ENCODE data around the gene SLC25A2.
"Not testable (repeated sequence)": the region's sequence is repeated elsewhere in the genome, so short reads cannot be mapped to it uniquely, and the experiment has no call there.

The SLC25A2 gene

DNA sequence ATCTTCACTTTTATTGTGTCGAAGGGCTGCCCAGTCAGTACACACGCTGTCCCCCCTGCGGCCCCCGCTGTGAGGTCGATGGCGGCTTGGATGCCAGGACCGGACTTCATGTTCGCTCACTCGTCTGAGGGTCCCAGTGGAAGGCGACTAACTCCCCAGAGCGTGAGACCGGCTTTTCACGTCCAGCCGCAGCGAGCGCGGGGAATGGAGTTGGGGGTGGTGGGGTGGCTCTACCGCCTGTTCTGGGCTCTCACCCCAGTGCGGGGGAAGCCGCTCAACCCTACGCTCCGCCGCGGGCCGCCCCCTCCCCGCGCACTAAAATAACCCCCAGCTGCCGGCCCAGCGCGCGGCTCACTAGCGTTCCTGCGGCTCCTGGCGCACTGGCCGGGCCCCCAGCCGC, at the start of gene SLC25A2:
Gene SLC25A2 (minus strand): TSS at position 294 of the 400 bp plus-strand sequence. CDS start 184 bp downstream, at position 110.
- no peak for DNase-seq (ENCODE audit: low spot score)

DNA sequence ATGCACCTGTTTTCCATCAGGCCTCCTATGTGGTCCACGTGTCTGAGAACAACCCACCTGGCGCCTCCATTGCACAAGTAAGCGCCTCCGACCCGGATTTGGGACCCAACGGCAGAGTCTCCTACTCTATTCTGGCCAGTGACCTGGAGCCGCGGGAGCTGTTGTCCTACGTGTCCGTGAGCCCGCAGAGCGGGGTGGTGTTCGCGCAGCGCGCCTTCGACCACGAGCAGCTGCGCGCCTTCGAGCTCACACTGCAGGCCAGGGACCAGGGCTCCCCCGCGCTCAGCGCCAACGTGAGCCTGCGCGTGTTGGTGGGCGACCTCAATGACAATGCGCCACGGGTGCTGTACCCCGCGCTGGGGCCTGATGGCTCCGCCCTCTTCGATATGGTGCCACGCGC, 47.7 kb upstream of the SLC25A2 start:
- DNase-seq (ENCODE audit: low spot score) = no peak

DNA sequence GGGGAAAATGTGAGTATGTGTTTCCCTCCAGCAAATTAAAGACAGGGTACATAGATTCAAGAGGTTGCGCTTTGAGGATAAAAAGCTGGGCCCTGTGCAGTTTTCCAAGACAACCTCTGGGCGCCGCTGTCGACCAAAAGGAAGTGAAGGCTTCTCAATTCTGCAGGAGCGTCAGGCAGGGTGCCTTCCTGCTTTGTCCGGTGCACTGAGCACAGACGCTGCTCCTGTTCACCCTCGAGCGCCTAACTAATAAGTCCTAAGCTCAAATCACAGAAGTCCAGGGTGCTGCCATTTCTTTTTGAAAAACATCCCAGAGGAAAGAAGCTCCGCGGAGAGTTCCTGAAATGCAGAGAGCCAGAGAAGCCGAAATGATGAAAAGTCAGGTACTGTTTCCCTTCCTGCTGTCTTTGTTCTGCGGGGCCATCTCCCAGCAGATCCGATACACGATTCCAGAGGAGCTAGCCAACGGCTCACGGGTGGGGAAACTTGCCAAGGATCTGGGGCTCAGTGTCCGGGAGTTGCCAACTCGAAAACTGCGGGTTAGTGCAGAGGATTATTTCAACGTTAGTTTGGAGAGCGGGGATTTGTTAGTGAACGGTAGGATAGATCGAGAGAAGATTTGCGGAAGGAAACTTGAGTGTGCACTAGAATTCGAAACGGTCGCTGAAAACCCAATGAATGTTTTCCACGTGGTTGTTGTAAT, 46.2 kb upstream of the SLC25A2 start, which contains the start of gene PCDHGB1:
Gene PCDHGB1 (plus strand): TSS at position 183 of the 703 bp plus-strand sequence. CDS start 162 bp downstream, at position 345.
- no peak for DNase-seq (ENCODE audit: low spot score)

DNA sequence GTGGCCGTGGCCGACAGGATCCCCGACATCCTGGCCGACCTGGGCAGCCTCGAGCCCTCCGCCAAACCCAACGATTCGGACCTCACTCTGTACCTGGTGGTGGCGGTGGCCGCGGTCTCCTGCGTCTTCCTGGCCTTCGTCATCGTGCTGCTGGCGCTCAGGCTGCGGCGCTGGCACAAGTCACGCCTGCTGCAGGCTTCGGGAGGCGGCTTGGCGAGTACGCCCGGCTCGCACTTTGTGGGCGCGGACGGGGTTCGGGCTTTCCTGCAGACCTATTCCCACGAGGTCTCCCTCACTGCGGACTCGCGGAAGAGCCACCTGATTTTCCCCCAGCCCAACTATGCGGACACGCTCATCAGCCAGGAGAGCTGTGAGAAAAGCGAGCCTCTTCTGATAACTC, 42.2 kb upstream of the SLC25A2 start:
- DNase-seq (ENCODE audit: low spot score) = not testable (repeated sequence)

DNA sequence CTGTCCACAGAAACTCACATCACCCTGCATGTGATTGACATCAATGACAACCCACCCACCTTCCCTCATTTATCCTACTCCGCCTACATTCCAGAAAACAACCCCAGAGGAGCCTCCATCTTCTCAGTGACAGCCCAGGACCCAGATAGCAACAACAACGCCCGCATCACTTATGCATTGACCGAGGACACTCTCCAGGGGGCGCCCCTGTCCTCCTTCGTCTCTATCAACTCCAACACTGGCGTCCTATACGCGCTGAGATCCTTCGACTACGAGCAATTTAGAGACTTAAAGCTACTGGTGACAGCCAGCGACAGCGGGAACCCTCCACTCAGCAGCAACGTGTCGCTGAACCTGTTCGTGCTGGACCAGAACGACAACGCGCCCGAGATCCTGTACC, 41.5 kb upstream of the SLC25A2 start:
- no peak for DNase-seq (ENCODE audit: low spot score)

DNA sequence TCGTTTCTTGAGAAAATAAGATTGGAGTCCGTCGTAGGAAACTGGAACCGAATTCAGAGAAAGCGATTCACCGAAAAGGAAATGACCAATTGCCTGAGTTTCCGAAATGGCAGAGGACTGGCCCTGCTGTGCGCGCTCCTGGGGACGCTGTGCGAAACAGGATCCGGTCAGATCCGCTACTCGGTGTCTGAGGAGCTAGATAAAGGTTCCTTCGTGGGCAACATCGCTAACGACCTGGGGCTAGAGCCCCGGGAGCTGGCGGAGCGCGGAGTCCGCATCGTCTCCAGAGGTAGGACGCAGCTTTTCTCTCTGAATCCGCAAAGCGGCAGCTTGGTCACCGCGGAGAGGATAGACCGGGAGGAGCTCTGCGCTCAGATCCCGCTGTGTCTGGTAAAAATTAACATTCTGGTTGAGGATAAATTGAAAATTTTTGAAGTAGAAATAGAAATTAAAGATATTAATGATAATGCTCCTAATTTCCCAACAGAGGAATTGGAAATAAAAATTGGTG, 40.2 kb upstream of the SLC25A2 start:
- no peak for DNase-seq (ENCODE audit: low spot score)

DNA sequence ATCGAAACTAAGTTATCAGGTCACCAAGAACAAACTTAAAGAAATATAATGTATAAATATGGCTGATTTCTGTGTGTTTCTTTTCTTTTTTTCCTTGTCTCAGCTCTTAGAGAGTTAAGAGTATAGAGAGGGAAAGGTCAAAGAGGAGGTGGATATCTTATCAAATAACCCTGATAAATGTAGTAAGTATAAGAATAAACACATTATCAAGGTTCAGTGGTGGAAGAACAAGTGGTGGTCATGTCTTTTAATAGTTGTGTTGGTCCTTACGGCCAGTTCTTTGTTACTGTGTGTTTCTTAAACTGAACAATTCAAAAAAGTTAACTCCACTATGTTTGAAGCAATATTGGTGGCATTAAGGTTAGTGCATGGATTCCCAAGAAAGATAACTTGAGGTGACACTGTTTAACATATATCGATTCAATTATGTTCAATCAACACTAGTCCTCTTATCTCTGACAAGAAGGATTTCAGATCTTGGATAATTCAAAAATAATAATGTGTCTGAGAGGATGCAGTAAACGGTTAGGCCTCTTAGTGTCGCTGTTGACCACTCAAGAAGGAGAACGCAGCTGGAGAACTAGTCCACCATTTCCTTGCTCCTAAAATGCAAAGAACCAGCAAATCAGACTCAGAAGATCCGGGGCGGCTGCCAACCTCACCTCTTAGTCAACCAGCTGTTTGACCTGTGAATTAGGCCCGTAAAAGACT, 39.5 kb upstream of the SLC25A2 start, which contains the start of gene PCDHGA3:
Gene PCDHGA3 (plus strand): TSS at position 588 of the 711 bp plus-strand sequence. CDS start 205 bp downstream, outside the sequence.
- no peak for DNase-seq (ENCODE audit: low spot score)

DNA sequence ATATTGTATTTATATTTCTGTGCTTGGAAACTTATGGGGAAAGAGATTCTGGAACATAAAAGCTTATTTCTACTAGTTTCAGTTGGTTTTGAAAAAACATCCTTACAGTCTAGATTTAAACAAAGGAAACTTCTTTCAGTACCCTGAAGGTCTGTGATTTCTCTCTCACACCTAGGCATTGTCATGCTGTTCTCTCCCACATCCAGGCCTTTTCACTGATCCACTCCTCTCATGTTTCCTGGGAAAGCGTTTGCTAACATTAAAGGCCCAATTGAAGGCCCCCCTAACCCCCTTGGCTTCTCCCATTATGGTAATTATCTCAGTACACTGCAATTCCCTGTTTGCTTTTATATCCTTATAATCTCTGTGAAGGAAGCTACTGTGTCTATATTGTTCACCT, 38.9 kb upstream of the SLC25A2 start:
- DNase-seq (ENCODE audit: low spot score) = no peak

DNA sequence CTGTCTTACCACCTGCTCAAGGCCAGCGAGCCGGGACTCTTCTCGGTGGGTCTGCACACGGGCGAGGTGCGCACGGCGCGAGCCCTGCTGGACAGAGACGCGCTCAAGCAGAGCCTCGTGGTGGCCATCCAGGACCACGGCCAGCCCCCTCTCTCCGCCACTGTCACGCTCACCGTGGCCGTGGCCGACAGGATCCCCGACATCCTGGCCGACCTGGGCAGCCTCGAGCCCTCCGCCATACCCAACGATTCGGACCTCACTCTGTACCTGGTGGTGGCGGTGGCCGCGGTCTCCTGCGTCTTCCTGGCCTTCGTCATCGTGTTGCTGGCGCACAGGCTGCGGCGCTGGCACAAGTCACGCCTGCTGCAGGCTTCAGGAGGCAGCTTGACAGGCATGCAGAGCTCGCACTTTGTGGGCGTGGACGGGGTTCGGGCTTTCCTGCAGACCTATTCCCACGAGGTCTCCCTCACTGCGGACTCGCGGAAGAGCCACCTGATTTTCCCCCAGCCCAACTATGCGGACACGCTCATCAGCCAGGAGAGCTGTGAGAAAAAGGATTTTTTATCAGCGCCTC, 37.0 kb upstream of the SLC25A2 start:
- DNase-seq (ENCODE audit: low spot score) = not testable (repeated sequence)

DNA sequence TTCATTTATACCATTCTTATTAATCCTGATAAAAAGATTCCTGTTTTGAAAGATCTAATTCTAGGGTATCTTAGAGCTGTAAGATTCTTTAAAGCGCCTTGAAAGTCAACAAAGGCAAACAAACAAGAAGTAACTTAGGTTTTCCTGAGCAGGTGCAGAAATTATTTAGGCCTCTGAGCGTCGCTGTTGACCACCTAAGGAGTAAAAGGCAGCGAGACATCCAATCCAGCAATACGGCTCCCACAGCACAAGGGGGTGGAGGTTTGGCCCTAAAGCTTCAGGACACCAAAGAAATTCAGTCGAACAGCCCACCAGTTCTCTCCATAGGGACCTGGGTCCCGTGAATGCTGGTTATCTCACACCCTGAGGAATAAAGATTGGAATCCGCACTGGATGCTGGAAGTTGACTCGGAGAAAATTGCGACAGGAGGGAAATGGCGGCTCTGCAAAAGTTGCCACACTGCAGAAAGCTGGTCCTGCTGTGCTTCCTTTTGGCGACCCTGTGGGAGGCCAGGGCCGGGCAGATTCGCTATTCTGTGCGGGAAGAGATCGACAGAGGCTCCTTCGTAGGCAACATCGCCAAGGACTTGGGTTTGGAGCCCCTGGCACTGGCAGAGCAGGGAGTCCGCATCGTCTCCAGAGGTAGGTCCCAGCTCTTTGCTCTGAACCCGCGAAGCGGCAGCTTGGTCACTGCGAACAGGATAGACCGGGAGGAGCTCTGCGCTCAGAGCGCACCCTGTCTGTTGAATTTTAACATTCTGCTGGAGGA, 34.9 kb upstream of the SLC25A2 start, which contains the start of gene PCDHGA2:
Gene PCDHGA2 (plus strand): TSS at position 223 of the 769 bp plus-strand sequence.
- no peak for DNase-seq (ENCODE audit: low spot score)

DNA sequence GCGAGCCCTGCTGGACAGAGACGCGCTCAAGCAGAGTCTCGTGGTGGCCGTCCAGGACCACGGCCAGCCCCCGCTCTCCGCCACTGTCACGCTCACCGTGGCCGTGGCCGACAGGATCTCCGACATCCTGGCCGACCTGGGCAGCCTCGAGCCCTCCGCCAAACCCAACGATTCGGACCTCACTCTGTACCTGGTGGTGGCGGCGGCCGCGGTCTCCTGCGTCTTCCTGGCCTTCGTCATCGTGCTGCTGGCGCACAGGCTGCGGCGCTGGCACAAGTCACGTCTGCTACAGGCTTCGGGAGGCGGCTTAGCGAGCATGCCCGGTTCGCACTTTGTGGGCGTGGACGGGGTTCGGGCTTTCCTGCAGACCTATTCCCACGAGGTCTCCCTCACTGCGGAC, 28.7 kb upstream of the SLC25A2 start:
- DNase-seq (ENCODE audit: low spot score) = not testable (repeated sequence)

DNA sequence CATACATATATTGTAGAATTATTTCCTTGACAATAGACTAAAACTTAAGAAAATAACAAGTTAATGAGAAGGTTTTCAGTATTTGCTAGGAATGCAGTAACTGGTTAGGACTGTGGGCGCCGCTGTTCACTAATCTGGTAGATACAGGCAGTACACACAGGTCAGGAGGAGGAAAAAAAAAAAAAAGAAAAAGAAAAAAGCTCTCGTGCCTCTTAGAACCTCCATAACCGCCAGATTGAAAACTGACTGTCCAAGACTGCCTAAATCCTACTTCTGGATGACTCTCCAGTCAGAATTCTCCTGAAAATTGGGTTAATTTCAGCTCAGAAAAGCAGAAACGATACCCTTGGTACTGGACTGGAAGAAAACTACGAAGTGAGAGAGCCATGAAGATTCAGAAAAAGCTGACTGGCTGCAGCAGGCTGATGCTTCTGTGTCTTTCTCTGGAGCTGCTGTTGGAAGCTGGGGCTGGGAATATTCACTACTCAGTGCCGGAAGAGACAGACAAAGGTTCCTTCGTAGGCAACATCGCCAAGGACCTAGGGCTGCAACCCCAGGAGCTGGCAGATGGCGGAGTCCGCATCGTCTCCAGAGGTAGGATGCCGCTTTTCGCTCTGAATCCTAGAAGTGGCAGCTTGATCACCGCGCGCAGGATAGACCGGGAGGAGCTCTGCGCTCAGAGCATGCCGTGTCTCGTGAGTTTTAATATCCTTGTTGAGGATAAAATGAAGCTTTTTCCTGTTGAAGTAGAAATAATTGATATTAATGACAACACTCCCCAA, 26.6 kb upstream of the SLC25A2 start, which contains the start of gene PCDHGA1:
Gene PCDHGA1 (plus strand): TSS at position 216 of the 782 bp plus-strand sequence.
- DNase-seq (ENCODE audit: low spot score) = no peak

DNA sequence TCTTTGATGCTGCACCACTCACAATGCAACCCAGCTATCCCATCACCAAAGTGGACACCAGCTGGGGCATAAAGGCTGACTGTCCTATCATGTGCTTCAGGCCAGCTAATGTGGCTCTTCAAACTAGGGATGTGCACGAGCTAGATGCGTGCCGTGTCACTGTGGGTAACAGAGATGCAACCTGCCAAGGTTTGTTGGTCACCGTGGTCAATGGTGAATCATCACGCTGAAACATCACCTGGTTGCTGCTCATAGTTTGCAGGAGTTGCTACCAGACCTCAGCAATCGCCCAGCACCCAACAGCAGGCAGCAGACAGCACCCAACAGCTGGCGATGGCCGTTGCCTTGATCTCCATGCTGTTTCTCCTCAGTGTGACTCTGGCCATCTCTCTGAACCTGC, 24.4 kb upstream of the SLC25A2 start:
- no peak for DNase-seq (ENCODE audit: low spot score)

DNA sequence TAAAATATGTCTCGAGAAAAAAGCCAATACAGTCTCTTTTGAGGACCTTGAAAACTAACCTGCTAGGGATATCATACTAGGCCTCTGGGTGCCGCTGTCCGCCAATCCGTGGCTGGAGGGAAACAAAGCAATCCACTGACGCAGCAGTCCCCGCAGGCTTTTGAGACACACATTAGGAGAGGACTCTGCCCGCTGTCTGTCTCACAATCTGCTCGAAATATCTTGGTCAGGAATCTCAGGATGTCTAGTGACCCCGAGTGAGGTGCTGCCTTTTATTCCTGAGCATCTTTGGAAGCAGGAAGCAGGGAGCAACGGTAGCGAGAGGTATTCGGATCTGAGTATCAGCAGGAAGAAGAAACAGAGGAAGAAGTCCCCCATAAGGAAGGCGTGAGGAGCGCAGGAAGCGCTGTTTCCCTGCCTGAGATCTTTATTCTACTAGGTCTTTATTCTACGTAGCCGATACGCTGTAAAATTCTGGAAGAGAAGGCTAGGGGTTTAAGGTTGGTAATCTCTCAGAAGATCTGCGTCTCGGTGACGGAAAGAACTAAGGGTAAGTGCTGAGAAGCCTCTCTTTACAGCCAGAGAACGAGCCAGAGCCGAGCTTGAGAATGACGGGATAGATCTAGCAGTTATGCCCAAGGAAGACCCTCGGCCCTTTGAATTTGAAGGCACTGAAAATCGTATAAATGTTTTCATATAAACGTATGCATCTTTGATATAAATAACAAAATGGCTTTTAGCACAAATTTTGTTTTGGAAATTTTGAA, 22.4 kb upstream of the SLC25A2 start:
- no peak for DNase-seq (ENCODE audit: low spot score)

DNA sequence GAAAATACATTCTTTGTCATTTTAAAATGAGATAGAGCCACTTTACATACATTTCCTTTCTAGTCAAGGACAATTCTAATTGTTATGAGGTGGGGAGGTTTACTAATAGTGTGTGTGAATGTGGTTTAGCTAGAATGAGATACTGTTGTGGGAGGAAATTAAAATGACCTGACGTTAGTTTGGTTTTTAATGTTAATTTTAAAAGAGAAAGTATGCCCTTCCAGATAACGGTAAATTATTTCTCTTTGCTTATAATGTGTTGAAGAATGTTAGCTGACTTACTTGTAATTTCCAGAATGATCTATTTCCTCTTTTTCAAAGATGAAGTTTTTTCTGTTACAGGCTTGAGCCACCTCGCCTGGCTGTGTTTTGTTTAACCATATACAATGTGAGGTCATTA, 18.4 kb upstream of the SLC25A2 start:
- DNase-seq (ENCODE audit: low spot score) = no peak

DNA sequence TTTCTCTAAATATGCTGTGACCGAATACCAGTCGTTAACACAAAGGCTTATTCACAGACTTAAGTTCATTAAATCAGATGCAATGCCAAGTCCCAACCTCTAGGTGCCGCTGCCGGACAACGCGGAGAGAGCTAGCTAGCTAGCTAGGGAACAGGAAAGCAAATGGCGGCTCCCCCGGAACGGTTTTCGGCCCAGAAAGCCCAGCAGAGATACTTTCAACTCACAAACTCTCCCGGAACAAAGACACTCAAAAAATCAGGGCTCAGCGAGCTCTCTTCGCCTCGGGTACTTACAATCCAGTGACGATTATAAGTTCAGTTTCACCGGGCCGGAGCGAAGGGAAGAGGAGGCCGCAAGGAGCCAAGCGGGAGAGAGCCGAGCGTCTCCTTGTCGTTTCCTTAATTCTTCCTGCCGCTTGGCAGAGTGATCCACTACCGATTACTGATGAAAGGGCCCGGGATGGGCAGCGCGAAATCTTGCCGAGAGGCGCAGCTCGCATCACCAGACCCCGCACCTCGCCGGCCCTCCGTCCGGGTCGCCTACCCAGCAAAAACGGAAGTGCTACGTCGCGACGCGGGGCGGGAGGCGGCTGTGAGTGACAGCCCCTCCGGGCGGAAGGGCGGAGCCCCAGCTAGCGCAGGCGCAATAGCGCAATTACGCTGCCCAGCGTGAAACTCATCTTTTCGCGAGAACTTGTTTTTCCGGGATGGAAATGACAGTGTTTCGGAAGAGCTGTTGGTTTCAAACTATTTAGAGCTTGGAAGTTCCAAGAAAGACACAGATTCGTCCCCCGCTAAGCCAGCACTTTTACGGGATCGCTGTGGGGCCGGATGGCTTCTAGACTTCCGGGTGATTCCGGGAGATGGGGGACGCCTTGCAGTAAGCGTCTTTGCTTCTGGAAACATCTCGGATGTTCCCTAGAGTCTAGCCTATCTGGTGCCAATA, 16.6 kb upstream of the SLC25A2 start, which contains the start of gene TAF7:
Gene TAF7 (minus strand): TSS at position 560 of the 945 bp plus-strand sequence. CDS start 740 bp downstream, outside the sequence.
- DNase-seq (ENCODE audit: low spot score) = peak; percentile 89

DNA sequence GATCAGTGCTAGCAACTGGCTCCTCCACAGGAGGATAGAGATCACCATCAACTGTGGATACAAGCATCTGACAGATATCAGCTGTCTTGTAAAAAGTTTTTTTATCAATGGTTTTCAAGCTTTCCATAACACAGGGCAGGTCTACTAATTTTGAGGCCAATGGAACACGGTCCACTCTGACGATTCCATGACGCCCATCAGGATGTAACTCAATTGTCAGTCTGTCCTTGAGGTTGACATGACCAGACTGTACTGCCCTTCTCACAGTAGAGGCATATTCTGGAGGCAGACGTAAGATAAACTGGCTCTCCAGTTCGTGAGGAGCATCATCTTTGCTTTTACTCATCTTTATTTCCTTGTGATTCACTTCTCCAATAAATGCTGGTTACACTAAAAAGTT, 15.8 kb upstream of the SLC25A2 start:
- DNase-seq (ENCODE audit: low spot score) = no peak

DNA sequence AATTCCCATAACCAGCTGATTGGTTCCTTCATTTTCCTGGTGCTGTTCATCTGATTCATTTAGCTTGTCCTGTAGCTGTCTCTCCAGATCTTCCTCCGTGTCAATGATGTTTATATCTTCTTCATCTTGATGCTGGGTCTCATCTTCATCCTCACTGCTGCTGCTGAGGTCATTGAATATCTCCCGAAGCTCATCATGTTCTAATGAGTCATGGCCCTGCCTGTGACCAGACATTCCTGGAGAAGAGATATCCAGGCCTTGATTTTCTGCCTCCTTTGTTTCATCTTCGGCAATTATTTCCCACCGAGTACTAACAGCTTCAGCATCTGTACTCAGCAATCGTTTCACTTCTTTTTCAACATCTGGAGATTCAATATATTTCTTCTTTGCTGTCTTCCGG, 15.4 kb upstream of the SLC25A2 start:
- DNase-seq (ENCODE audit: low spot score) = no peak

DNA sequence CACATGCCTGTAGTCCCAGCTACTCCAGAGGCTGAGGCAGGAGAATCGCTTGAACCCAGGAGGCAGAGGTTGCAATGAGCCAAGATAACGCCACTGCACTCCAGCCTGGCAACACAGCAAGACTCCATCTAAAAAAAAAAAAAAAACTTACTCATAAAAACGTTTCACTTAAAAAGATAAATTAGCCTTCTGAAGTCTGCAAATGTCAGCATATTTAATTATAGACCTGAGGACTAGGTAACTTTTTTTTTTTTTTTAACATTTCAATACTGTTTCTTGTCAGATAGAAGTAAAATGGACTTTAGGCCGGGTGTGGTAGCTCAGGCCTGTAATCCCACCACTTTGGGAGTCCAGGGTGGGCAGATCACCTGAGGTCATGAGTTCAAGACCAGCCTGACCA, 13.1 kb upstream of the SLC25A2 start:
- DNase-seq (ENCODE audit: low spot score) = not testable (repeated sequence)
